ENCODE results near the gene RELT. TPM values are rescaled to one million over a fixed set of nuclear protein-coding genes. Genes with fewer than 3 reads are reported as not detected.

The RELT gene
- total RNA-seq, 1 donor, result 4.6 TPM

DNA sequence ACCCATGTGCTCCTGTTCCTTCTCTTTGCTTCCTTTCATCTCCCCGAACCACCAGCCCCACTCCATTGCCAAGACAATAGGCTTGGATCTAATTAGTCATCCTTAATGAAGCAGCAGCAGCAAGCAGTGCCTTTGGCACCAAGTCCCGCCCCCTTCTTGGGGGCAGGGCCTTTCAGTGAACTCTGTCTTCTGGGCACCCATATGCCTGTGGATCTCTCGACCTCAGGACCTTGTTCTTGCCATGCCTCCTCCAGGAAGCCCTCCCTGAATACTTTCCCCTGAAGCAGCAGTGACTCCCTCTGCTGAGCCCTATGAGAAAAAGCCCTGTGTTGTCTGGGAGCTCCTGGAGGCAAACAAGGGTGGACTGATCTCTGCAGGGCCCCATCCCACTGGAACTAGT is 36.0 kb upstream of the RELT start:
- no peak for DNase-seq (ENCODE audit: low read depth)
- no peak overlapping the region for H3K4me3 ChIP-seq (ENCODE audit: low read depth, low read length)
- TF ChIP-seq, protein P1, sequence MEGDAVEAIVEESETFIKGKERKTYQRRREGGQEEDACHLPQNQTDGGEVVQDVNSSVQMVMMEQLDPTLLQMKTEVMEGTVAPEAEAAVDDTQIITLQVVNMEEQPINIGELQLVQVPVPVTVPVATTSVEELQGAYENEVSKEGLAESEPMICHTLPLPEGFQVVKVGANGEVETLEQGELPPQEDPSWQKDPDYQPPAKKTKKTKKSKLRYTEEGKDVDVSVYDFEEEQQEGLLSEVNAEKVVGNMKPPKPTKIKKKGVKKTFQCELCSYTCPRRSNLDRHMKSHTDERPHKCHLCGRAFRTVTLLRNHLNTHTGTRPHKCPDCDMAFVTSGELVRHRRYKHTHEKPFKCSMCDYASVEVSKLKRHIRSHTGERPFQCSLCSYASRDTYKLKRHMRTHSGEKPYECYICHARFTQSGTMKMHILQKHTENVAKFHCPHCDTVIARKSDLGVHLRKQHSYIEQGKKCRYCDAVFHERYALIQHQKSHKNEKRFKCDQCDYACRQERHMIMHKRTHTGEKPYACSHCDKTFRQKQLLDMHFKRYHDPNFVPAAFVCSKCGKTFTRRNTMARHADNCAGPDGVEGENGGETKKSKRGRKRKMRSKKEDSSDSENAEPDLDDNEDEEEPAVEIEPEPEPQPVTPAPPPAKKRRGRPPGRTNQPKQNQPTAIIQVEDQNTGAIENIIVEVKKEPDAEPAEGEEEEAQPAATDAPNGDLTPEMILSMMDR (IDR thresholded peaks at IDR 0.05; ENCODE audit: insufficient read depth, low read length), result no peak

DNA sequence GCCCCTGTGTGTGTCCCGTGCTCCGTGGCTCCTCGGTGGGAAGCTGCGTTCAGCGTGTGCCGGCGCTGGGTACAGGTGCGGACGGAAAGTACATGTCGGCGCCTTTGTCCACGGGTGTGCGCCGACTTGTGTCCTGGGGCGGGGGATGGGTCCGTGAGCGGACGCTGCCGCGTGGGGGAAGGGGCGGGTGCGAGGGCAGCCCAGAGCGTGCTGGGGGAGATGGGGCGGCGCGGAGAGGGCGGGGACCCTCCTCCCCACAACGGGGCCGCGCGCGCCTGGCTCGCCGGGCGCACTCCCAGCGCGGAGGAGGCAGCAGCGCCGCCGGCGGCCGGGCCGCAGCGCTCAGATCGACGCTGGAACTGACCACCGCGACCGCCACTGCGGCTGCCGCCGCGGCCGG is 33.6 kb upstream of the RELT start:
- H3K4me3 ChIP-seq (ENCODE audit: low read depth, low read length), result no peak overlapping the region
- no peak for DNase-seq (ENCODE audit: low read depth)
- TF ChIP-seq, protein P1 (IDR thresholded peaks at IDR 0.05; ENCODE audit: insufficient read depth, low read length), result no peak

DNA sequence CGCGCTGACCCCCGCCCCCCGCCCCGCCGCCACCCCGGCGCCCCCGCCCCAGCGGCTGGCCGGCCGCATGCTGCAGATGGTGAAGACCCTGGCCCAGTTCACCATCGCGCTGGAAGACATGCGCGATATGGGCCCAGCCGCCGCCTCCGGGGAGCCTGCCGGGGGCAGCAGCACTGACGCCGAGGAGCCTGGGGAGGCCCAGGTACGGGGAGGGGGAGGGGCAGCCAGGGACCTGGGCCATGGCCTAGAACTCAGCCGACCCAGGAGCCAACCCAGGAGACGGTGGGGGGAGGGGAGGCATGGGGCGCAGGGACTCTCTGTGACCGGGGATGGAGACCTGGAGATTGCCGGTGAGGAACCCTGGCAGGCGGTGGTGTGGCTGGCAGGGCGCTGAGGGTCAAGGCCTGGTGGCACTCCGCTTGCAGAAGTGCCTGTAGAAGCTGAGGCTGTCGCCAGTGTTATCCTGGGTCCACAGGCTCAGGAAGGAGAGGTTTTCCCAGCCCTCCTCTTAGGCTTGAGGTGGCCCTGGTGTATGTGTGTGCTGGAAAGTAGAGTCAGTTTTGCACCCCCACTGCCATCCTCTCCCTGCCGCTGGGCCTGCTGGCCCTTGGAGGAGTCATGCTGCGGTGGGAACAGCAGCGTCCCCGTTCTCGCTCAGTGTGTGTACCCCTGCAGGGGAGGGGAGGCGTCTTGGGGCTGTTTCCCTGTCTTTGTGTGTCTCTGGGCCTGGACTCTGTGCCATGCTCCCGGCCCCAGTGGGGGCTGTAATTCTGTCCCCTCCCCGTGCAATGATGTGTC is 32.9 kb upstream of the RELT start:
- TF ChIP-seq, protein P1 (IDR thresholded peaks at IDR 0.05; ENCODE audit: insufficient read depth, low read length), result no peak
- no peak for DNase-seq (ENCODE audit: low read depth)
- H3K4me3 ChIP-seq (ENCODE audit: low read depth, low read length), result no peak overlapping the region

DNA sequence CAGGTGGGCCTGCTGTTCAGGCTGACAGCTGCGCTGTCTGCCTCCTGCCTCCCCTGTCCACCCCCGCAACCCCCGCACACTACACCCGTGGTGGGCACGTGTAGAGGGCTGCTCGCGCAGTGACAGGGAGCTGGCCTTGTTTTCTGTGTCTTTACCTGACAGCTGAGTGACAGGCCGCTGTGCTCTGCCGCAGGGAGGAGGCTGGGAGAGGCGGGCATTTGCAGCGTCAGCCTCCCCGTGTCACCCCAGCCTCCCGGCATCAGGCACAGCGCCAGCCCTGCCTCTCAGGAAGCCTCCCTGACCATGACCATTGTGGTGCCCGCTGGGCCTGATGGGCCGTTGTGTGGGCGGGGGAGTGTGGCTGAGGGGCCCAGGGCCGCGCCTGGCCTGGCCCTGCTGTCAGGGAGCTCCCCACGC is 32.0 kb upstream of the RELT start:
- TF ChIP-seq, protein P1 (IDR thresholded peaks at IDR 0.05; ENCODE audit: insufficient read depth, low read length), result no peak
- no peak overlapping the region for H3K4me3 ChIP-seq (ENCODE audit: low read depth, low read length)
- DNase-seq (ENCODE audit: low read depth), result no peak

DNA sequence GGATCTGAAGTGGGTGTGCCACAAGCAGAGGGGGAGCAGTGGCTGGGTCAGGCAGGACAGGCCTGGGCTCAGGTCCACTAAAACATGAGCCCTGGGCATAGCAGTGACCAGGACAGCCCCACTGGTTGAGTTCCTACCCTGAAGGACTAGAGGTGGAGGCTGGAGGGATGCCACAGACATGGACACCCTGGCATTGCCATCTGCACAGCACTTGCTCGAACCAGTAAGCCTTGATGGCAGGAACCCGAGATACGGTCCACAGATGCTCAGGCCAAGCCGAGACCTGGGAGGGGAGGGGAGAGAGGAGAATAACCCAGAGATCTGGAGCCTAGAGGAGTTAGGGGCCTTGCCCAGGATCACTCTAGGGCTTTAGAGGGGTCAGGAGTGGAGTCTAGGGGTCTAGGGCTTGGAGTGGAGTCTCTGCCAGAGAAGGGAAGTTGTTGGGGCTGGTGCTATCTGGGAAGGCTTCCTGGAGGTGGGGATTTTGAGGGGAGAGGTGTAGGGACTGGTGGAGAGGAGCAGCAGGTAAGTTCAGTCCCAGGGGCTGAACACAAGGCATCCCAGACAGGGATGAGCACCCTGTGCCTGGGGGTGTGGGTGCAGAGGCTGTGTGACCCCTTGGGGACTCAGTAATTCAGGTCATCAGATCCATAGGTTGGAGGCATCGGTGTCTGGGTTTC is 30.6 kb upstream of the RELT start:
- TF ChIP-seq, protein P1 (IDR thresholded peaks at IDR 0.05; ENCODE audit: insufficient read depth, low read length), result no peak
- H3K4me3 ChIP-seq (ENCODE audit: low read depth, low read length), result no peak overlapping the region
- DNase-seq (ENCODE audit: low read depth), result no peak

DNA sequence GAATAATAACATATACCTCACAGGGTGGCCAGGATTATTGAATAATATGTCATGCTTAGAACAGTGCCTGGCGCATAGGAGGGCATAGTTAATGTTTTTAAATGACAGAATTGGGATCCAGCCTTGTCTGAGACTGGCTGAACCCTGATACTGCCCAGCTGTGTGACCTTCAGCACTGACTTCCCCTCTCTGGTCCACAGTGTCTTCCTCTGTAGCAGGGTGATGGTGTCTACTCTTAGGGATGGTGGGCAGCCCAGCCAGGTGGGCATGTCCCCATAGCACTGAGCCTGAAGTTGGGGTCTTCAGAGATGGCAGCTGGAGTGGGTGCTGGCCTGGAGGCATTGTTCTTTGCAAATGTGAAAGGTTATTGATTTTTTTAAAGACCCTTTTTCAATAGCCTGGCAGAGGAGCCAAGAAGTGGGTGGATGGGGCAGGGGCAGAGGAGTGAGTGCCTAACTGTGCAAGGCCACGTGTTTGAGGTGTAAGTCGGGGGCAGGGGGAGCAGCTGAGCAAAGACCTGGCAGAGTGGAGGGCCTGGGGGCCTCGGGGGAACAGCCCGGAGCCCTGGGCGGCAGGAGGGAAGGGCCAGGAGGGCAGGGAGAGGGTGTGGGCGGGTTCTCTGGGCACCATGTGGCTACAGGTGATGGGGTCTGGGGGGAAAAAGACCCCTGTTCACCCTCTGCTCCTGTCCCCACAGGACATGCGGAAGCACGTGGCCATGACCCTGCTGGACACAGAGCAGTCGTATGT is 29.8 kb upstream of the RELT start:
- H3K4me3 ChIP-seq (ENCODE audit: low read depth, low read length), result no peak overlapping the region
- no peak for DNase-seq (ENCODE audit: low read depth)
- TF ChIP-seq, protein P1 (IDR thresholded peaks at IDR 0.05; ENCODE audit: insufficient read depth, low read length), result no peak
